GM12878 (cell line): ENCODE measurements around the gene GIMAP6. TPM values are rescaled to one million over a fixed set of nuclear protein-coding genes. Genes with fewer than 3 reads are reported as not detected.

Experiments
- ATAC-seq: fragments of 200-7000 bp; cut with Tn5 transposase; 3 replicates; pipeline ENCODE4 v1.9.1; 2020; ENCODE audit warnings: mild to moderate bottlenecking, moderate library complexity
- BruUV-seq: library from RNA; stranded (reverse); fragments of 400-500 nt; replicated peaks from 2 replicates; lab custom pipeline; 2021; lab: Mats Ljungman, UMichigan
- CTCF ChIA-PET: fragments of 300-600 bp; sonication (Branson Sonifier 250); formaldehyde crosslinking; extraction: SDS; loops from one replicate; lab custom pipeline; 2021; ENCODE audit warnings: inconsistent platforms; lab: Yijun Ruan, JAX
- POLR2A ChIA-PET: fragments of 350-600 bp; formaldehyde crosslinking; extraction: SDS; loops from one replicate; lab custom pipeline; 2021; ENCODE audit warnings: inconsistent platforms; lab: Charles Lee
- RAD21 ChIA-PET: fragments of 300-600 bp; sonication (Branson Sonifier 250); formaldehyde crosslinking; loops from one replicate; lab custom pipeline; 2023; ENCODE audit warnings: antibody characterized with exemption; ENCODE audit not compliant: unreplicated experiment; lab: Charles Lee
- SMC1A ChIA-PET: fragments of 300-600 bp; sonication (Branson Sonifier 250); formaldehyde crosslinking; loops from one replicate; lab custom pipeline; 2023; ENCODE audit not compliant: unreplicated experiment, uncharacterized antibody; lab: Charles Lee
- DNase-seq: peaks from one replicate; pipeline ENCODE4 v3.0.0-alpha.2; 2011; ENCODE audit warnings: low read depth, low spot score
- FAIRE-seq: peaks from 3 replicates; lab custom pipeline; 2011; peaks lifted over from hg19 to GRCh38; lab: Jason Lieb, UNC
- H2AFZ ChIP-seq: 2 replicates; pipeline ENCODE4 v1.6.0; 2011; ENCODE audit warnings: low read depth, low read length, control low read depth; ENCODE audit not compliant: control insufficient read depth
- H3K27ac ChIP-seq: 2 replicates; pipeline ENCODE4 v1.5.1; 2011; ENCODE audit warnings: control low read depth; ENCODE audit not compliant: control insufficient read depth, insufficient read depth
- H3K27me3 ChIP-seq, 2 experiments: replicated peaks in 1 of 2; 2 replicates each; pipeline versions ENCODE4 v1.6.0 to v1.6.1; 2011; ENCODE audit warnings: low read length in 1 of 2; ENCODE audit not compliant: control insufficient read depth in 2 of 2, insufficient read depth in 2 of 2
- H3K36me3 ChIP-seq, 2 experiments: 2 replicates each; pipeline ENCODE4 v1.5.1; 2011; ENCODE audit warnings: low read length in 1 of 2; ENCODE audit not compliant: control insufficient read depth in 2 of 2, insufficient read depth in 2 of 2
- H3K4me1 ChIP-seq: 2 replicates; pipeline ENCODE4 v1.6.1; 2011; ENCODE audit warnings: mild to moderate bottlenecking, low read length, moderate library complexity, mixed read lengths; ENCODE audit not compliant: control insufficient read depth, insufficient read depth
- H3K4me2 ChIP-seq: 2 replicates; pipeline ENCODE4 v1.6.0; 2011; ENCODE audit warnings: control low read depth; ENCODE audit not compliant: control insufficient read depth, insufficient read depth
- H3K4me3 ChIP-seq: fragments of 200-600 bp; sonication (generic); 2 replicates; pipeline ENCODE4 v1.5.1; 2016
- H3K79me2 ChIP-seq: 2 replicates; pipeline ENCODE4 v1.6.0; 2011; ENCODE audit warnings: low read length; ENCODE audit not compliant: control insufficient read depth, insufficient read depth
- H3K9ac ChIP-seq: 2 replicates; pipeline ENCODE4 v1.8.0; 2011; ENCODE audit warnings: low read length, control low read depth, mixed read lengths; ENCODE audit not compliant: control insufficient read depth, insufficient read depth
- H3K9me3 ChIP-seq: replicated peaks from 3 replicates; pipeline ENCODE4 v1.5.1; 2011; ENCODE audit warnings: mild to moderate bottlenecking, low read length; ENCODE audit not compliant: control insufficient read depth, insufficient read depth
- H4K20me1 ChIP-seq: 2 replicates; pipeline ENCODE4 v1.6.0; 2011; ENCODE audit not compliant: control insufficient read depth, insufficient read depth
- EED ChIP-seq: sonication (generic); IDR thresholded peaks from 2 replicates; pipeline ENCODE4 v1.6.1; 2016; ENCODE audit warnings: antibody characterized with exemption, low read depth
- HDGF ChIP-seq: fragments of 450-650 bp; IDR thresholded peaks from 2 replicates; pipeline ENCODE4 v1.6.1; 2016; ENCODE audit warnings: antibody characterized with exemption
- NFIC ChIP-seq: IDR thresholded peaks from 2 replicates; pipeline ENCODE4 v1.6.1; 2012; ENCODE audit warnings: low read depth, mild to moderate bottlenecking, inconsistent platforms, low read length, moderate library complexity
- NR2C1 ChIP-seq: fragments of 450-650 bp; IDR thresholded peaks from 2 replicates; pipeline ENCODE4 v1.6.1; 2017; ENCODE audit warnings: antibody characterized with exemption, mild to moderate bottlenecking, moderate library complexity
- RBBP5 ChIP-seq: fragments of 200-600 bp; sonication (generic); conservative IDR thresholded peaks from 2 replicates; pipeline ENCODE4 v1.6.1; 2016
- RCOR1 ChIP-seq: conservative IDR thresholded peaks from 2 replicates; pipeline ENCODE4 v1.6.1; 2012; ENCODE audit warnings: low read depth, low read length, improper control_type of control experiment
- RUNX3 ChIP-seq: IDR thresholded peaks from 2 replicates; pipeline ENCODE4 v1.6.1; 2012; ENCODE audit warnings: low read length, inconsistent platforms
- ZSCAN29 ChIP-seq: fragments of 450-650 bp; IDR thresholded peaks from 2 replicates; pipeline ENCODE4 v1.6.1; 2017; ENCODE audit warnings: mild to moderate bottlenecking, moderate library complexity
- WGBS: methylation state at CpG from one replicate; pipeline ENCODE4 v1.1.6; 2016; ENCODE audit warnings: low lambda C conversion rate; ENCODE audit not compliant: insufficient replicate concordance, insufficient coverage; ENCODE audit errors: missing lambda C conversion rate; 5-methylcytosine and 5-hydroxymethylcytosine counted together
- in situ Hi-C: fragments of 300-500 bp; cut with MboI; formaldehyde crosslinking; loops from 9 replicates; pipeline ENCODE4 v1.14.3; 2018; ENCODE audit warnings: mixed read lengths
- intact Hi-C: fragments of 100-400 bp; cut with micrococcal nuclease; formaldehyde crosslinking; loops from one replicate; pipeline ENCODE4 v1.14.2; 2022; ENCODE audit not compliant: unreplicated experiment
- polyA plus RNA-seq, 11 experiments: library from polyadenylated mRNA; depleted of rRNA in 4 of 11; unstranded in 6 of 11; stranded (reverse) in 5 of 11; fragments of >200 nt; fragmentation: Nextera tagmentation in 4 of 11; fragmentation: Illumina TruSeq in 1 of 11; extraction: Ambion mirVana in 4 of 11; extraction: Trizol in 1 of 11; gene quantifications; 1 replicate in 1 of 11; 2 replicates in 10 of 11; pipeline versions ENCODE4 v1.2.1 to v1.2.3, GENCODE V29; 2011 to 2016; ENCODE audit warnings: inconsistent platforms in 2 of 11, missing spikeins in 2 of 11, low read depth in 1 of 11
- total RNA-seq, 4 experiments: library from RNA; depleted of rRNA in 3 of 4; stranded (reverse); fragments of >200 nt in 3 of 4; fragmentation: Illumina TruSeq in 1 of 4; extraction: Trizol in 1 of 4; gene quantifications; 2 replicates each; pipeline versions ENCODE4 v1.2.1 to v1.2.3, GENCODE V29; 2013 to 2021
- TF ChIP-seq, protein P1 (sequence below): IDR thresholded peaks from 2 replicates; pipeline ENCODE4 v1.6.1; 2011; ENCODE audit warnings: mild to moderate bottlenecking, low read depth, low read length, moderate library complexity; ENCODE audit not compliant: insufficient replicate concordance

Gene GIMAP6
- total and polyA plus RNA-seq, 10 of the 15 experiments (the other 5 are each of a cell fraction or from before 2014, with no cell fraction given) = 6.2 to 49.2 (median 35.4) TPM

GRCh38 chr7:150648353-150649079, 16.3 kb upstream of the GIMAP6 start:
- Histone ChIP-seq H3K27ac (peak overlapping the region; percentile 69), H3K4me1 (peaks cover 14% of the 10 kb centered on the region), H3K9ac (no peak overlapping the region), H4K20me1 (no peaks in the 10 kb centered on the region), H2AFZ (peak overlapping the region; percentile 37; the same call in 1 of the 2 replicates), H3K9me3 (peaks cover 9% of the 10 kb centered on the region; the same call in 2 of the 3 replicates), H3K4me2 (peak overlapping the region; percentile 5), H3K36me3 (no peaks in the 10 kb centered on the region), H3K4me3 (no peak overlapping the region), H3K27me3 (no peaks in the 10 kb centered on the region), H3K79me2 (no peaks in the 10 kb centered on the region)
- intact Hi-C loops (no loop called here), in situ Hi-C loops (no loop called here)
- ChIA-PET CTCF (interaction anchor here (1.1 to 1.7 kb wide), 3 partner anchors 9 to 20 kb away, joined by 3 to 5 read pairs (median 3); no protein-coding TSS in a partner anchor), RAD21 (interaction anchor here (0.7 kb wide), 1 partner anchor 215 kb away, joined by 3 read pairs; no protein-coding TSS in a partner anchor), POLR2A (no interaction called here), SMC1A (interaction anchor here (0.9 to 1.8 kb wide), 6 partner anchors 12 to 23 kb away, joined by 3 to 8 read pairs (median 6); no protein-coding TSS in a partner anchor)
- TF ChIP-seq RBBP5 (no peak), NFIC (peak; percentile 9; the same call in 1 of the 2 replicates), RUNX3 (peak; percentile 38; the same call in 1 of the 2 replicates)
- DNase-seq (no peak), FAIRE-seq (no peak), ATAC-seq (peak; percentile 51)
- BruUV-seq = no TSS peak
- 68% methylated on average over 3 of the region's 3 CpGs for WGBS

GRCh38 chr7:150645259-150646020, 13.3 kb upstream of the GIMAP6 start:
- Histone ChIP-seq H3K27me3 (no peaks in the 10 kb centered on the region), H3K27ac (no peak overlapping the region), H3K9me3 (peaks cover 9% of the 10 kb centered on the region; the same call in 2 of the 3 replicates), H3K4me1 (peaks cover 14% of the 10 kb centered on the region), H3K36me3 (no peaks in the 10 kb centered on the region), H3K9ac (no peak overlapping the region), H2AFZ (no peak overlapping the region), H4K20me1 (no peaks in the 10 kb centered on the region), H3K79me2 (no peaks in the 10 kb centered on the region), H3K4me2 (no peak overlapping the region), H3K4me3 (no peak overlapping the region)
- POLR2A ChIA-PET = no interaction called here
- FAIRE-seq = no peak
- BruUV-seq = no TSS peak
- CTCF ChIA-PET = no interaction called here
- no peak for TF ChIP-seq ZSCAN29
- no peak for TF ChIP-seq HDGF
- TF ChIP-seq NR2C1 = no peak
- TF ChIP-seq, protein P1, sequence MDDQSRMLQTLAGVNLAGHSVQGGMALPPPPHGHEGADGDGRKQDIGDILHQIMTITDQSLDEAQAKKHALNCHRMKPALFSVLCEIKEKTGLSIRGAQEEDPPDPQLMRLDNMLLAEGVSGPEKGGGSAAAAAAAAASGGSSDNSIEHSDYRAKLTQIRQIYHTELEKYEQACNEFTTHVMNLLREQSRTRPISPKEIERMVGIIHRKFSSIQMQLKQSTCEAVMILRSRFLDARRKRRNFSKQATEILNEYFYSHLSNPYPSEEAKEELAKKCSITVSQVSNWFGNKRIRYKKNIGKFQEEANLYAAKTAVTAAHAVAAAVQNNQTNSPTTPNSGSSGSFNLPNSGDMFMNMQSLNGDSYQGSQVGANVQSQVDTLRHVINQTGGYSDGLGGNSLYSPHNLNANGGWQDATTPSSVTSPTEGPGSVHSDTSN = no peak
- no peak for TF ChIP-seq RCOR1
- TF ChIP-seq EED = no peak
- RAD21 ChIA-PET = no interaction called here
- WGBS = 90% methylated on average over 6 of the region's 6 CpGs
- intact Hi-C loops (no loop called here), in situ Hi-C loops (no loop called here)
- ATAC-seq = no peak
- no peak for DNase-seq
- SMC1A ChIA-PET = no interaction called here
